ENCODE results near the gene NOS1.
"Not testable (repeated sequence)": the region's sequence is repeated elsewhere in the genome, so short reads cannot be mapped to it uniquely, and the experiment has no call there.

The NOS1 gene

DNA sequence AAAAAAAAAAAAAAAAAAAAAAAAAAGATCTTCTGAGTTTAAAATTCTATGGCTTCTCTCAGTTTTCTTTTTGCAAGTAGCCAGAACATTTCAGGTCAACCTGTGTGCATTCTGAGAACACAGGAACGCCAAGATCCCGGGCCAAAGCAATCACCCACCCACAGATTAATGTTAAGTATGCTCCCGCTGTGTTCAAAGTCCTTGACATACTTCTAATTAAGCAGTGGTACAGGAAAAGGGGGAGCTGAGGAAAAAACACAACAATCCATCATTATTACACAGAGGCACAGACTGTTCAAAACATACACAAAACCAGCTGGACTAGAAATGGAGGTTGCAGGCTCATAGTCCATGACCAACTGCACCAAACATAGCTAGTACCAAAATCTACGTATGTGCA lies 174.0 kb downstream of the NOS1 start:
- no peak for DNase-seq (ENCODE audit: low spot score)
- TF ChIP-seq, protein P1, sequence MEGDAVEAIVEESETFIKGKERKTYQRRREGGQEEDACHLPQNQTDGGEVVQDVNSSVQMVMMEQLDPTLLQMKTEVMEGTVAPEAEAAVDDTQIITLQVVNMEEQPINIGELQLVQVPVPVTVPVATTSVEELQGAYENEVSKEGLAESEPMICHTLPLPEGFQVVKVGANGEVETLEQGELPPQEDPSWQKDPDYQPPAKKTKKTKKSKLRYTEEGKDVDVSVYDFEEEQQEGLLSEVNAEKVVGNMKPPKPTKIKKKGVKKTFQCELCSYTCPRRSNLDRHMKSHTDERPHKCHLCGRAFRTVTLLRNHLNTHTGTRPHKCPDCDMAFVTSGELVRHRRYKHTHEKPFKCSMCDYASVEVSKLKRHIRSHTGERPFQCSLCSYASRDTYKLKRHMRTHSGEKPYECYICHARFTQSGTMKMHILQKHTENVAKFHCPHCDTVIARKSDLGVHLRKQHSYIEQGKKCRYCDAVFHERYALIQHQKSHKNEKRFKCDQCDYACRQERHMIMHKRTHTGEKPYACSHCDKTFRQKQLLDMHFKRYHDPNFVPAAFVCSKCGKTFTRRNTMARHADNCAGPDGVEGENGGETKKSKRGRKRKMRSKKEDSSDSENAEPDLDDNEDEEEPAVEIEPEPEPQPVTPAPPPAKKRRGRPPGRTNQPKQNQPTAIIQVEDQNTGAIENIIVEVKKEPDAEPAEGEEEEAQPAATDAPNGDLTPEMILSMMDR (IDR thresholded peaks at IDR 0.05; ENCODE audit: extremely low read depth, missing control alignments), result no peak

DNA sequence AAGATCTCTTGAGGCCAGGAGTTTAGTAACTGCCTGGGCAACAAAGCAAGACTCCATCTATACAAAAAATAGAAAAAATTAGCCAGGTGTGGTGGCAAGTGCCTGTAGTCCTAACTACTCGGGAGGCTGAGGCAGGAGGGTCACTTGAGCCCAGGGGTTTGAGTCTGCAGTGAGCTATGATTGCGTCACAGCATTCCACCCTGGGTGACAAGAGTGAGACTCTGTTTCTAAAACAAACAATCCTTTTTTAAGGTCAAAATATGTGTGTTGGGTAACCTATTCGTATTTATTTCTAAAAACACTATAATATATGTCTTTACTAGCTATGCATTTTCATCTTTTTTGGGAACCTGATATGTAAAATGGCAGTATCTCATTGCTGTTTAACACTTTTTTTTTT lies 178.6 kb downstream of the NOS1 start:
- TF ChIP-seq, protein P1 (IDR thresholded peaks at IDR 0.05; ENCODE audit: extremely low read depth, missing control alignments), result no peak

DNA sequence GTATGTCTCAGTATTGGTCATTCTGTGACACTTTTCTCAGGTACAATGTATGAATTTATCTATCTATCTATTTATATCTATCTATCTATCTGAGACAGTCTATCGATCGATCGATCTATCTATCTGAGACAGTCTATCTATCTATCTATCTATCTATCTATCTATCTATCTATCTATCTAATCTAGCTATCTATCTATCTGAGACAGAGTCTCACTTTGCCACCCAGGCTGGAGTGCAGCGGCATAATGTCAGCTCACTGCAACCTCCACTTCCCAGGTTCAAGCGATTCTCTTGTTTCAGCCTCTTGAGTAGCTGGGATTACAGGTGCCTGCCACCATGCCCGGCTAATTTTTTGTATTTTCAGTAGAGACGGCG lies 180.0 kb downstream of the NOS1 start:
- not testable (repeated sequence) for DNase-seq (ENCODE audit: low spot score)

More for the DNA sequence above, 178.6 kb downstream of the NOS1 start:
- no peak for DNase-seq (ENCODE audit: low spot score)

DNA sequence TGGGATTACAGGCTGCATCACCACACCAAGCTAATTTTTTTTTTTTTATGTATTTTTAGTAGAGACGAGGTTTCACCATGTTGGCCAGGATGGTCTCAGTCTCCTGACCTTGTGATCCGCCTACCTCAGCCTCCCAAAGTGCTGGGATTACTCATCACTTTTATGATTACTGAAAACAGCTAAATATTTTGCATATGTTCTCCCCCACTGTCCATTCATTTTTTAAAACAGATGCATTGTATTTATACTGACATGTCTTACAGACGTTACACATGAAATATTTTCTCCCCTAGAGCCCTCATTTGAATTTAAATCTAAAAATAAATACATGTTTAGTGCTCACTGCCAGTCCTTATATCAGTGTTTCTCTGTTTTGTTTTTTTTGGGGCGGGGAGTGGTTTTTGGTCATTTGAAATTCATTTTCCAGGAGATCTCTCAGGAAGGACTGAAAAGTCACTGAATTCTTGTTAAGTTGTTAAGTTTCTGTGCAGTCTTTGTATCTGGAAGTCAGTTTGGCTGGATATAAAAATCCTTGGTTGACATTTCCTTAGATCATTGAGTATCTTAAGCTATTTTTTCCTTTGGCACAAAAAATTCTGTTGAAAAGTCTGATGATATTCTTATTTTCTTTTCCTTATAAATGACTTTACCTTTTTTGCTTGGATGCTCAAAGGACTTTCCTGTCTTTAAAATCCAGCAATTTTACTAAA lies 180.5 kb downstream of the NOS1 start:
- DNase-seq (ENCODE audit: low spot score), result no peak

DNA sequence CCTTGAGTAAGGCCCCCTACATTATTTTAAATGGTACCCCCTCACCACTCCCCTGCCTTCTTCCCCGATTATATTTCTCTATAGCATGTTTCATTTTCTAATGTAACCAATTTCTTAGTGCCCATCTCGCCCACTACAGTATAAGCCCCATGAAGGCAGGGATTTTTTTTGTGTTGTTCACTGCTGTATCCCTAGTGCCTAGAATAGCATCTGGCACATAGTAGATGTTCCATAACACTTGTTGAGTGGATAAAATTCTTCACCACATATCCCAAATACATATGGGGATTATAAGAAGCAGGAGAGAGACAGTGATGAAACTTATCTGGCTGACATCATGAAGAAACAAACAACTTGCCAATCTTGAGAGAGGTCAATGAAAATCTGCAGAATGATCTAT lies 182.7 kb downstream of the NOS1 start:
- TF ChIP-seq, protein P1 (IDR thresholded peaks at IDR 0.05; ENCODE audit: extremely low read depth, missing control alignments), result no peak
- no peak for DNase-seq (ENCODE audit: low spot score)

More for the DNA sequence above, 180.5 kb downstream of the NOS1 start:
- TF ChIP-seq, protein P1 (IDR thresholded peaks at IDR 0.05; ENCODE audit: extremely low read depth, missing control alignments), result no peak

DNA sequence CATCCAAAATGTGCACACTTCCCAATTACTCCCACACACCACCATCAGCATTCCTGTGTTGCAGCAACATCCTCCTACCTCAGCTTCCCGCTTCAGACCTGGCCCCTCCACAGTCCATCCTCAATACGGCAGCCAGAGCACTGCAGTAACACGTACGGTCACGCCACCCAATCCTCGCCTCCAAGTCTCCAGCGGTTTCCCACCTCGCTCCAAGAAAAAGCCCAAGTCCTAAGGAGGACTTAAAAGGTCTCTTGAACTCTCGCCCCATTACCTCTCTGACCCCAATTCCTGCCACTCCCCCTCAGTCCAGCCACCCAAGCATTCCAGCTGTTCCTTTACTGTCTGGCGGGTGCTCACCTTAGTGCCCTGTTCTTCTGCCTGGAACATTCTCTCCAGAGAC lies 183.1 kb downstream of the NOS1 start:
- DNase-seq (ENCODE audit: low spot score), result no peak
- TF ChIP-seq, protein P1 (IDR thresholded peaks at IDR 0.05; ENCODE audit: extremely low read depth, missing control alignments), result no peak

DNA sequence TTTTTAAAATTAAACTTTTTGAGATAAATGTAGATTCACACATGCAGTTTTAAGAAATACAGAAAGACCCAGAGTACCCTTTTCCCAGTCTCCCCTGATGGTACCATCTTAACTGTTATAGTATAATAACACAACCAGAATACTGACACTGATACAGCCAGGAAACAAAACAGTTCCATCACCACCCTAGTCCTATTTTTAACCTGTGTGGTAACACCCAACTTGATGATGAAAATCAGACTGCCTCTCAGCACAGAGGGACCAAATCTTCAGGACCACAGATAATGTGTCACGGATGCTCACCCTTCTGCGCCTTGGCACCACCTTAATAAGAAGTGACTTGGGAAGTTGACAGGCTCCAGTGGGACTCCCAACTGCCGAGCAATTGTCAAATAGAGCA lies 189.3 kb downstream of the NOS1 start:
- no peak for DNase-seq (ENCODE audit: low spot score)
- TF ChIP-seq, protein P1 (IDR thresholded peaks at IDR 0.05; ENCODE audit: extremely low read depth, missing control alignments), result no peak

DNA sequence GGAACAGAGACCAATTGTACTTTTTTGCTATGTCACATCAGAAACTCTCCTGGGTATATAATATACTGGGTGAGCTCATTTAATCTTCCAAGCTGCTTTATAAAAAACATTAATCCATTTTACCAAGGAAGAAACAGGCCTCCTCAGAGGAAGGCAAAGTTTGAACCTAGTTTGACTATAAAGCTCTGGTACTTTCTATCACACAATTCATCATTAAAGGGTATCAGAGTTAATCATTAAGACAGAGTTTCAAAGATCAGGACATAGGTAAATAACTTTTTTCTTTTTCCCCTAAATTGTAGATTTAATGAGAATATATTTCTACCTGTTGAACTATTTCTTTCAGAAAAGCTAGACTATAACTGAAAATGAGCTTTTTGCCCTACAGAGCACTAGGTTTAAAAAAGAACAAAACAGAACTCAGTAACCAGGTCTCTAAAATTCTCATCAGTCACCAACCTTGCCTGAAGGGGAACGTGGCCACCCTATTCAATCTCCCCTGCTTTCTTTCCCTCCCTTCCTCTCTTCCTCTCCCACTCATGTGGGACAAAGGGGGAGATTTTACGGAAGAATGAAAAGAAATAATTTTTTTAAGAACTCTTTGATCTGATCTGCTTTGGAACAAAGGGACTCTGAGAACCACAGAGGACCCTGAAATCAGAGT lies 189.8 kb downstream of the NOS1 start:
- no peak for DNase-seq (ENCODE audit: low spot score)
- TF ChIP-seq, protein P1 (IDR thresholded peaks at IDR 0.05; ENCODE audit: extremely low read depth, missing control alignments), result no peak

Data from GM20000 (cell line).